T-helper 22 cell (primary cell): ENCODE measurements around the gene NLRP9.

Source experiments
- DNase-seq: peaks from one replicate; pipeline ENCODE4 v3.0.0-alpha.2; 2020; ENCODE audit warnings: low read depth

Gene NLRP9

GRCh38 chr19:55687281-55688201, 50.7 kb downstream of the NLRP9 start:
- no peak for DNase-seq

DNA sequence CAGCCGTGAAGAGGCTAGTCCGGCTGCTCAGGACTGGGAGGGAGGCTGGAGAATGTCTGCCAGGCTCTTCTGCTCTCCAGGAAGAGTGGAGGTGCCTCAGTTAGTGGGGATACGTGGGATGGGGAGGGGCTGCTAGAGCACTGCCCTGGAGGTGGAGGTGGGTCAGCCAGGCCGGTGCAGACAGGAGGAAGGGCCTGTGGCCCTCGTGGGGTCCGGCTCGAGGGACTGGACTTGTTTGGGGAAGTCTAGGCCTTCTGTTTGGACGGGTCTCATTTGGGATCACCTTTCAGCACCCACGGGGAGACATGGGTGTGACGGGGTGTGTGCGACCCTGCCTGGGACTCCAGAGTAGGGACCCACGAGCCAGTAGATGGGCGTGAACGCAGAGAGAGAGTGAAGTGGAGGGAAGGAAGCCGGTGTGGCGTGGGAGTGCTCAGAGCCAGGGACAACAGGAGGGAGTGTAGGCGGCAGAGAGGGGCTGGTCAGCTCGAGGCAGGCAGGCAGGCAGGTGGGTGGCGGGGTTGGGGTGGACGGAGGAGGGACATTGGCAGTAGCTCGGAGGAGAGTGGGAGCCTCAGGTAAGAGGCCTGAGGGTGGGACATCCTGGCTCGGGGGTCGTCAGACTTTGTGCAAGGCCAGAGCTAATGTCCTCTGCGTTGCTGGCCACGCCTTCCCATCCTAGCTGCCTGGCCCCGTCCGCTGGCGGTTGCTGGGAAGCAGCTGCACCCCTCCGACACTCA, 51.7 kb downstream of the NLRP9 start:
- DNase-seq = no peak

- DNase-seq = no peak
Measured at GRCh38 chr19:55685776-55686175, 52.4 kb downstream of the NLRP9 start.

DNA sequence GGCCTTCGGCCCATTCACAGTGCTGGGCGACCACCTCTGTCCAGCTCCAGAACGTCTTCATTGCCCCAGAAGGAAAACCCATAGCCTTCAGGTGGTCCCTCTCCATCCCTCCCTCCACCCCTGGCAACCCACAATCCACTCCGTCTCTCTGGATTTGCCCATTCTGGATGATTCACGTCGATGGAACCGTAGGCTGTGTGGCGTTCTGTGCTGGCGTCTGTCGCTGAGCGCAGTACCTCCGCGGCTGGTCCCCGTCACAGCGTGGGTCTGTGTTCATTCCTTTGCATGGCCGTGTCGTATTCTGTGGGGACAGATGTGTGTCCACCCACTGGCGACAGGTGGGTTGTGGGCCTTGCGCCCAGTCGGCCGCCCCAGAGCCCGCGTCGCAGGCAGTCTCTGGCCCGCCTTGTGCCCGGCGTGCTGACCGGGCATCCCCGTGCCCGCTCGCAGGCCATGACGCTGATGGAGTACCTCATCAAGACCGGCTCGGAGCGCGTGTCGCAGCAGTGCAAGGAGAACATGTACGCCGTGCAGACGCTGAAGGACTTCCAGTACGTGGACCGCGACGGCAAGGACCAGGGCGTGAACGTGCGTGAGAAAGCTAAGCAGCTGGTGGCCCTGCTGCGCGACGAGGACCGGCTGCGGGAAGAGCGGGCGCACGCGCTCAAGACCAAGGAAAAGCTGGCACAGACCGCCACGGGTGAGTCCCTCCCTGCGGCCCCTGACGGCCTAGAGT, 53.1 kb downstream of the NLRP9 start:
- DNase-seq = no peak

- DNase-seq = no peak
Measured at GRCh38 chr19:55683449-55684261, 54.5 kb downstream of the NLRP9 start.

- DNase-seq = no peak
Measured at GRCh38 chr19:55681131-55682092, 56.8 kb downstream of the NLRP9 start.

DNA sequence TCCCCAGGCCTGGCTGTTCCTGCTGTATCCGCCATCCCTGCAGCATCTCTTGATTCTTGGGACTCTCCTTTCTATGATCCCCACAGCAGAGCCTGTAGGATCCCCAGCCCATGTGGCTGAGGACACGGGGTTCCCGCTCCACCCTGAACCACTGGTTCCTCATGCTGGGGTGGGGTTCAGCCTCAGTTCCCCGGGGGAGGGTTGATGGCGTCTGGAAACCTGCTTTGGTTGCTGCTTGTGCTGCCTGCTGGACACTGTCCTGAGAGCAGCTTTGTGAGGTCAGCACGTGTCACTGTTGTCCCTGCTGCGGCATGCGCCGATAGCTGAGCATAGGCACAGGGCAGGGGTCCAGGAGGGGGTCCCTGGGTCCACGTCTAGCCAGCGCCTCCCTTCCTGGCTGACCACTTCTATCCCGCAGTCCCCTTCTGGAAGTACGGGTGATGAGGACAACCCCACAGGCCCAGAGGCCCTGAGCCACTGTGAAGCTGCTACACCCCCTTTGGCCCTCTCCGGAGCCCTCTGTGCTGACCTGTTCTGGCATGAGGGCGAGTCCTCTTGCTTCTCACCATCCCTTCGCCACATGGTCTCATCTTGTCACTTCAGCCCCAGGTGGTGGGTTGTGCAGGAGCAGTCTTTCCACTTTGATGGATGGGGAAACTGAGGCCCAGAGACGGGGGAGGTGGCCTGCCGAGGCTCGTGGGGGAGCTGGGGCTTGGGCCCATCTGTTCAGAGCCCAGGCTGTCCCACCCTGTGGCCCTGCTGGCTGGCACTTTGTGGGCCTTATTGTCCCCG, 57.7 kb downstream of the NLRP9 start:
- DNase-seq = no peak

DNA sequence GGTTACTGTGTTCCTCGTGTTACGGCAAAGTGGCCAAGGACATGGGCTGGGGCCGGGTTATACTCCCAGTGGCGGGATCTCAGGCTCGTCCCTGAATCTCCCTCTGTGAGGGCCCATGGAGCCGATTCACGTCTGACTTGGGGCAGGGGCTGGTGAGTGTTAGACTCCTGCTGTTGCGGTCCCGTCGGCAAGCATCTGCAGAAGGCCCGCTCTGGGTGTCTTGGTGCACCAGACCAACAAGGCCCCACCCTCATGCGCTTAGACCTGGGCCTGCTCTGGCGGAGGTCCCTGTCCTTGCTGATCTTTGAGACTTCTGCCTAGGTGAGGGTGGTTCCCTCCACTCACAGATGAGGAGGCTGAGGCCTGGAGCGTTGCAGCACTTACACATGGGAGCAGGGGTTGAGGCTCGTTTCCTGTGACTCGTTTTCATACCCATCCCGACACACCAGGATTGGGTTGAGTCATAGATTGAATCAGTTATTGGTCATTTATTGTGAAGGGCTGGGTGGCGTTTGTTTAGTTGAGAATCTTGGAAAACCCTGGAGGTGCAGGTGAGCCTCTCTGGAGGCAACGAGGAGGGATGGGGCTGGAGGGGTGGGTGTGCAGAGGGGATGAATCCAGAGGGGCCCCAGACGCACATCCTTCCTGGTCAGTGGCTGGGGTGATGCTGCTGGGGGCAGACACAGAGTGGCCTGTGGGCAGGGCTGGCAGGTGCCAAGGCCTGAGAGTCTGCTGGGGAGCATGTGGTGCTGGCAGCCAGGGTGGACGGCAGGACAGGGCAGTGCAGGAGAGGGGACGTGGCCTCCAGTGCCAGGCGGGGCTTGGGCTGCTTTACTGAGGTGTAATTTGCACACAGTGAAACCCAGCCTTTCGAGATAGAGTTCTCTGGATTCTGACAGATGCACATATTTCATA, 58.6 kb downstream of the NLRP9 start:
- no peak for DNase-seq

GRCh38 chr19:55678121-55678671, 60.0 kb downstream of the NLRP9 start:
- no peak for DNase-seq

DNA sequence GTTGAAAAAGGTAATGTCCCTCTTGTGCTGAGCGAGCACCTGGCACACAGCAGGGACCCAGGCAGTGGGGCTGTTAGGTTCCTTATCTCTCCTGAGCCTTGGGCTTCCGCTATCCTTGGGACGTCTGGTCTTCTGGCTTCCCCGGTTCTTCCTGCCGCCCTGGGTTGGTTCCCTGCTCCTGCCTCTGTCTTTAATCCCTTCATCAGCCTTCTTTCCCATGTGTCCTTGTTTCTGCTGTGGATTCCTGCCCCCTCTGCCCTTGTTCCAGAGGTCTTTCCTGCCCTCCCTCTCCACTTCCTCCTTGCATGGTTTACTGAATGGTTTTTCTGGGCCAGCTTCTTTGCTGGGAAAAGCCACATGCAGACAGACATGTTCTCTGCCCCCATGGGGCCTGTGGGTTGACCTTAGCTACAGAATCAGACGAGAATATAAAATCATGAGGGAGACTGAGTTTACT, 60.6 kb downstream of the NLRP9 start:
- no peak for DNase-seq

GRCh38 chr19:55676889-55677505, 61.2 kb downstream of the NLRP9 start:
- no peak for DNase-seq

- no peak for DNase-seq
Measured at GRCh38 chr19:55676383-55676782, 61.8 kb downstream of the NLRP9 start.

GRCh38 chr19:55675661-55676354, 62.4 kb downstream of the NLRP9 start:
- DNase-seq = no peak

DNA sequence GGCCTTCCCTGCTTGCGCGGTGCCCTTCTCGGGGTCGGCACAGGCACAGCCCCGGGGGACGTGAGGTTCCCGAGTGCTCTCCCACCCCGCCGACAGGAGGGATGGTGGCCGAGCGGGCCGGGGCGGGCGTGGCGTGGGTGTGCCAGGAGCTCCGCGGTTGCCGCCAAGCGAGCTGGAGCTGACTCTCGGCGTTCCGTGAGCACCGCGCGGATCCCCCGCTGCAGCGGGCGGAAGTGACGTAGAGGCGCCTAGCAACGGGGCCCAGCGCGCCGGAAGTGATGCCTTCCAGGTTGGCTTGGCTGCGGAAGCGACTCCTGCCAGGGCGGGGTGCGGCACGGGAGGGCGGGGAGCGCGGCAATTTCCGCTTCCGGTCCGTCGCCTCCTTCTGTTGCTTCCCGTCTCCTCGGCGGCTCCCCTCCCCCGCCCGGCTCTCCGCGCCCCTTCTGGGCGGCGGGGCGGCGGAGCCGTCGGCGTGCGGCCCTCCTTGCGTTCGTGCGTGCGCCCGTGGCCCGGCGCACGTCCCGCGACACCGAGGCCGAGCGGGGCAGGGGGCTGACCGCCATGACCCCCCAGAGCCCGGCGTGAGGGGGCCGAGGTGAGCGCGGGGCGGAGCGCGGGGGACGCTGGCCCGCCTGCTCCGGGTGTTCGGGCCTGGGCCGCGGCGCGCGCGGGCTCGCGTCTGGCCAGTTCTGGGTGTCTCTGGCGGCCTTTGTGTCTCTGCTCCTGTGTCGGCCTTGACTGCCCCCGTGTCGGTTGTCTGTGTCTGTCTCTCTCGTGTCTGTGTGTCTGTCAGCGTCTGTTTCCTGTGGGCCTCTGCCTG, 63.2 kb downstream of the NLRP9 start, which contains the start of gene EPN1:
TSS of gene EPN1 (plus strand) at position 386 of the 820 bp plus-strand sequence. CDS start 3,402 bp downstream, outside the sequence.
- peak; percentile 98 for DNase-seq

- no peak for DNase-seq
Measured at GRCh38 chr19:55674459-55674840, 63.8 kb downstream of the NLRP9 start.

DNA sequence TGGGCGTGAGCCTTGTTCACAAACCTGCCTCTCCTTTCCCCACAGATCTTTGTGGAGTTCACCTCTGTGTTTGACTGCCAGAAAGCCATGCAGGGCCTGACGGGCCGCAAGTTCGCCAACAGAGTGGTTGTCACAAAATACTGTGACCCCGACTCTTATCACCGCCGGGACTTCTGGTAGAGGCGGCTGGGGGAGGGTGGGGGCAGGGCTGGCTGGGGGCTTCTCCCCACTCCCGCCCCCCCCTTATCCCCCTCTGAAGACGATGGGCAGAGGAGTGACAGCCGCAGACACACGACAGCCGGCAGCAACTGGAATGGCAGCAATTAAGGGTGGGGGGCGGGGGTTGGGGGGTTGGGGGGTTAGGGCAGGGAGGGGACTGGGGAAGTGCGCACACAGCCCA, 64.3 kb downstream of the NLRP9 start:
- DNase-seq = no peak
